Body of pancreas (tissue), 4 donors: ENCODE results near the gene HNRNPDL.

Experiments used
- CTCF ChIP-seq, 7 experiments: fragments of 450-650 bp in 4 of 7; fragments of 200-600 bp in 3 of 7; sonication (generic) in 3 of 7; IDR thresholded peaks; one replicate each; pipeline ENCODE4 v1.5.1; 2016 to 2019; ENCODE audit warnings: antibody characterized with exemption in 7 of 7
- POLR2A ChIP-seq, 3 donors: fragments of 450-650 bp; IDR thresholded peaks; one replicate each; pipeline ENCODE4 v1.6.1; 2016; ENCODE audit warnings: antibody characterized with exemption in 3 of 3, mild to moderate bottlenecking in 2 of 3

DNA sequence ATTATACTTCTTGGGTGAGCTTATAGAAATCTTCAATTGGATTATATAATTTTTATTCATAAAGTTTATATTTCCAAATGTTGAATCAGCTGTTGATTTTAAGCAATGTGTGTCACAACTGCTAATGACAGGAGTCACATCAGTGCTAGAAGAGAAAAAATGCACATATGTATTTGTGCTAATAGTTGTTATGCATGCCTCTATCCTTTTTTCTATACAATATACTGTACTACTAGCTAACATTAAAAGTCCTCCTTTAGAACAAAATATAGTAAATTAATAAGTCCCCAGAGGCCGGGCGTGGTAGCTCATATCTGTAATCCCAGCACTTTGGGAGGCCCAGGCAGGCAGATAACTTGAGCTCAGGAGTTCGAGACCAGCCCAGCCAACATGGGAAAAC, 32.7 kb downstream of the HNRNPDL start:
- no peak for TF ChIP-seq CTCF (IDR thresholded peaks at IDR 0.05)
- TF ChIP-seq POLR2A (IDR thresholded peaks at IDR 0.05): no peak
